GM18858 (cell line): ENCODE measurements around the gene KCNE3.

Experiments
- ATAC-seq: cut with Tn5 transposase; IDR thresholded peaks from one replicate; pipeline ENCODE4 v1.9.1; 2021; ENCODE audit not compliant: unreplicated experiment

Gene KCNE3

DNA sequence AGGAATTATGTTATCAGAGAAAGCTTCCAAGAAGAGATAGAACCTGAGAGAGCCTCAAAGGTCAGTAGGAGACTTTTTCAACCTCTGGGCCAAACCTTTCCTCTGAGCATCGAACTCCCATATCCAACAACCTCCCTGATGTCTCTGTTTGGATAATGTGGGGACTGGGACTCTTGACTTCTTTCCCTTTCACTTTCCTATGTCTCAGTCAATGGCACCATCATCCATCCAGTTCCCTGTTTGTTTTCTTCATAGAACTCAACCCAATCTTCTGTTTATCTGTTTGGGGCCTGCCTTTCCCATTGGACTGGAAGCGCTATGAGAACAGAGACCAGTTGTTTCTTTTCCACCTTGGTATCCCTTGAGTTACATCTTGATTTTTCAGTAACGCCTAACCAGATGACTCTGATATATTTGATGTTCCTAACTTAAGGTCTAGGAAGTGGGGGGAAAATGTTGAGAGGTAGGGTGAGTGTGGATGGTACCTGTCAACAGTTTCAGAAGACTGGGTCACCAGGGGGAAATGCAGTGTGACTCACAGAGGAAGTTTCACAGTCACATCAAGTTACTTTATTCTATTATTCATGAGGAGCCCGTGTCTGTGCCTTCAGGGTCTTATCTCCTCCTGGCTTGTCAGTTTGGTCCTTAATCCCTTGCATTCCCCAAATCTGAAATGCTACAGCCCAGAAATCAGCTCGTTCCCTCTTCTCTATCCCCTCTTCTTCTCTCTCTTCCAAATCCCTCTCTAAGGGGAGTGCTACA lies 4.5 kb upstream of the KCNE3 start:
- ATAC-seq = no peak

DNA sequence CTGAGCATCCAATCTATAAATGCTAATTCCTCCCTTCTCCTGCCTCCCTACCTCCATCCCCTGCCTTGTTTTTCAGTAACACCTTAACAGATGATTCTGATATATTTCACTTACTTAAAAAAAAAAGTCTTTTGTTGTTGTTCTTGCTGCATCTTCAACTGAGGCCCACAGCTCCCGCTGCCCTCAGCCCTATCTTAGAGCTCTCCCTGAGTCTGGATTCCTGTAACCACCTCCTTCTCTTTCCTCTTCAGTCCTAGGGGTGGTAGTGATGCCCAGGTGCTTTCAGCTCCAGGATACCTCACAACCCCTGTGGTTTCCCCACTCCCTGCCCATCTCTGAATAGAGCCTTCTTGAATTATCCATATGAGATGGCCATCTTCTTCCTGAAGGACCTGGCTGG lies 3.7 kb upstream of the KCNE3 start:
- no peak for ATAC-seq

DNA sequence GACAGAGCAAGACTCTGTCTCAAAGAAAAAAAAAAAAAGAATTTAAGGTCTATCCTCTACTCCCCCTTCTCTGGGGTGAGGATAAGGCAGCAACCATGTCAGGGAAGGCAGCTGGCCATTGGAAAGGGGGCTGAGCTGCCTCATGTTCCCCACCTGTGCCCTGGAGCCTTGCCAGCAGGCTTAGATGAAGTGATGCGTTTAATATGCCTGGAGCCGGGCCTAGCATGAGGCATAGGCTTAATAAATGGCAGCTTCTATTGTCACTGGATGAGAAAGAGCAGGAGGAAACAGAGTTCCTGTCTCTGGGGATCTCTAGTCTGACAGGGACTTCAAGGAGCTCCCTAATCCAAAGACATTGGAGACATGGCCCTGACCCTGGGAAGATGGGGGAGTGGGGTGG lies 3.2 kb upstream of the KCNE3 start:
- ATAC-seq = no peak

DNA sequence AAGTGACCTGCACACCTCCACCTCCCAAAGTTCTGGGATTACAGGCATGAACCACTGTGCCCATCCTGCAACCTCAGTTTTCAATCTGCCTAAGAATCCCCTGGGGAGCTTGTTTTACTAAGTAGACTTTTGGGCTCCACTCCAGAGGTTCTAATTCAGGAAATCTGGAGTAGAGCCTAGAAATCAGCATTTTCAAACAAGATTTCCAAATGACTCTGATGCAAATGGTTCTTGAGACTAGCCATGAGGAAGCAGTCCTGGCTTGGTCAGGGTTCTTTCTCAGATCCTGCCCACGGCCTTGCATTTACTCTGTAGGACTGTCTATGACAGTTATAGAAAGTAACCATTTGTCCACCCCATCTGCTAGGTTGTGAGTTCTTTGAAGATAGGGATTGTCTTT lies 1.6 kb upstream of the KCNE3 start:
- ATAC-seq = no peak

DNA sequence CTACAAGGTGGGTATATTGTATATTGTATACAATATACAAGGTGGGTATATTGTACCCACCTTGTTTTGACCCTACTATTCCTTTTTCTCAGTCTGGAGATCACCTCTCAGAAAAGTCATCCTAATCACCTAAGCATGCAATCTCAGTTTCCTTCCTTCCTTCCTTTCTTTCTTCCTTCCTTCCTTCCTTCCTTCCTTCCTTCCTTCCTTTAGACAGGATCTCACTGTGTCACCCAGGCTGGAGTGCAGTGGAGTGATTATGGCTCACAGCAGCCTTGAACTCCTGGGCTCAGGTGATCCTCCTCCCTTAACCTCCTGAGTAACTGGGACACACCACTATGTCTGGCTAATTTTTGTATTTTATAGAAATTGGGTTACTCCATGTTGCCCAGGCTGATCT lies 1.2 kb upstream of the KCNE3 start:
- ATAC-seq = no peak

DNA sequence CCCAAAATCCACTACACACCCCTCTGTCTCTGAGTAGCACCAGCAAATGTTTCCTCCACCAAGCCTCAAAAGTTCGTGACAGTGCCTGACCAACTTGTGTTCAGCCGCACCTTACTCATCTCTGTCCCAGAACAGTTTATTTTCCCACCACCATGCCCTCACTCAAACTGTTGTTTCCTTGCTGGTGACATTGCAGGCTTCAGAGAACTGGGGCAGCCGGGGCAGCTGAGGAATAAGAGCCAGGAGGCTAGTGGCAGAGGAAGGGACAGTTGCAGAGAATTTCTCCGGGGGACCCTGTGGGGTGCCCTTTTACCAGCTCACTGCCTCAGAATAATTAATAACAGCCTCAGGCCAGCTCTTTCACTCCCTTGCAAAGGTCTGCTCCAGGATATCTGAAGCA lies 709 bp upstream of the KCNE3 start:
- ATAC-seq = no peak

DNA sequence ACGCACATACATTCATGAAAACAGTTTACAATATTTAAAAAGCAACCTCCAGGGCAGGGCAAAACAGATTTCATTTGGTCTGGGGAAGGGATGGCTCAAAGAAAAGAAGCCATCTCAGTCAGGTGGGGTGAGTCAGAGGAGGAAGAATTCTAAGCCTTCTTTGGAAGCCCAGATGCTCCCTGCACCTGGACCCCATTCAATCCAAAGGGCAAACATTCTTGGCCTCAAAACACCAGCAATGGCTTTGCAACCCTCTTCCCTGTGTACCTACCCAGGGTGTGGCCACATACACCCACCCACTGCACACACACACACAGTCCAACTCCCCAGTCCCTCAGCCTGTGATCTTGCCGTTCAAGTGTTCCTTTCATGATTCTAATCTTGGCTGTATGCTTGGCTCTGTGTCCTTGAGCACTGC lies 2.0 kb downstream of the KCNE3 start:
- ATAC-seq = no peak

DNA sequence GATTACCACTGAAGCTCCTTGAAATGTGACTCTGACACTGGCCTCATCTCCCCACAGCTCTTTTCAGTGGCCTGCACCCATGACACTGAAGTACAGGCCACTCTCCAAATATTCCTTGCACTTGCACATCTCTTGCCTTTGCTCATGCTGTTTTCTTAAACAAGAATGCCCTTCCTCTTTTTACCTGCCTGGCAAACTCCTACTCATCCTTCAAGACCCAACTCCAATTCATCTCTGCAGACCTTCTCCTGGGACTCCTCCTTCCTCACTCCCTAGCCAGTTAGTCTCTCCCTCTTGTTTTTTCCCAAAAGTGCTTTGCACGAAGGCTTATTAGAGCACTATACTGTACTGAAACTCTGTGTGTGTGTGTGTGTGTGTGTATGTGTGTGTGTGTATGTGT lies 2.6 kb downstream of the KCNE3 start:
- no peak for ATAC-seq

DNA sequence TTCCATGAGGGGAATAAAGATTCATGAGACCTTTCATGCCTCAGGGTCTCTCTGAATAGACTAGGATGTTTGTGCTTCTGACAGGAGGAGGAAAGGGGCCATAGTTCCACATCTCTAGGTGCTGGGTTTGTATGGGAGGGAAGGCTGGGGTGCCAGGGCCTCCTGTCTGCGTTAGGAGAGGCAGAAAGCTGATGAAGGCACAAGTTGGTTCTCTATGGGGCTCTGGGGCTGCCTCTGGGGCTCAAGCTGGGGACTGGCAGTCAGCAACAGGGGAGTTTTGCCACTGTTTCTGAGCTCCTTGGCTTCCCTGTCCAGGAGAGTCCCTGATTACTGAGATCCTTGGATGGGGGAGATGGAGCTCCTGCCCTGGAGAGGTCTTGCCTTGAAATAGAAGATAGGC lies 4.1 kb downstream of the KCNE3 start:
- no peak for ATAC-seq

DNA sequence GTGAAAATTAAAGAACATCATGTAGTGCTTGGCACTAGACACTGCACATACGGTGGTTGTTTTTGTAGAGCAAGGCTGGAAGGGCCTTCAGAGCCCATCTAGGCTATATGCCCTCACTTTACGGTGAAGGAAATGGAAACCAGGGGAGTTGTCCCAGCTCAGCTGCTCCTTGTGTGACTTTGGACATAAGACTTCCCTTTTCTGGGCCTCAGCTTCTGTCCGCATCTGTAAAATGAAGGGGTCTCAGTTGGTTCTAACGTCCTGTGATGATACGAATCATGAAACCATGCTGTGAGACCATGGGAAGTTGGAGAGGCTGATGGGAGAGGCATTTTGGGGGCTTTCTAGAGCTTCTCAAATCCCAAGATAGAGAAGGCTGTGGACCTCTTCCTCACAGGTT lies 4.7 kb downstream of the KCNE3 start:
- no peak for ATAC-seq

DNA sequence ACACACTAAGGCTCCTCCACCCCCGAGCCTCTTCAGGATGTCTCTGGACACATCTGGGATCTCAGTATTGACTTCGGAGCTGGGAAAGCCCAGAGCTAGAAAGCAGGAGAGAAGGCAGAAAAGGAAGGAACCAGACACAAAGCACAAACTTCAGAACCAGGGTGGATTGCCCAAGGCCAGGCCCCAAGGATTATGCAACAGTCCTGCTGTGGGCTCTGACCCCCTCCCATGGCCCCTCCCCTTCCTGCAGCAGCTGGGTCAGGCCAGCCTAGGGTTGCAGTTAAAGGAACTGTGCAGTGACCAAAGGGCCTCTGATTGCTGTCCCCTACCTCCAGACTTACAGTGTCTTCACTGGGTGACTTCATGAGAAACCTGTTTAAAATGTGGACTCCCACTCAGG lies 5.3 kb downstream of the KCNE3 start:
- no peak for ATAC-seq

DNA sequence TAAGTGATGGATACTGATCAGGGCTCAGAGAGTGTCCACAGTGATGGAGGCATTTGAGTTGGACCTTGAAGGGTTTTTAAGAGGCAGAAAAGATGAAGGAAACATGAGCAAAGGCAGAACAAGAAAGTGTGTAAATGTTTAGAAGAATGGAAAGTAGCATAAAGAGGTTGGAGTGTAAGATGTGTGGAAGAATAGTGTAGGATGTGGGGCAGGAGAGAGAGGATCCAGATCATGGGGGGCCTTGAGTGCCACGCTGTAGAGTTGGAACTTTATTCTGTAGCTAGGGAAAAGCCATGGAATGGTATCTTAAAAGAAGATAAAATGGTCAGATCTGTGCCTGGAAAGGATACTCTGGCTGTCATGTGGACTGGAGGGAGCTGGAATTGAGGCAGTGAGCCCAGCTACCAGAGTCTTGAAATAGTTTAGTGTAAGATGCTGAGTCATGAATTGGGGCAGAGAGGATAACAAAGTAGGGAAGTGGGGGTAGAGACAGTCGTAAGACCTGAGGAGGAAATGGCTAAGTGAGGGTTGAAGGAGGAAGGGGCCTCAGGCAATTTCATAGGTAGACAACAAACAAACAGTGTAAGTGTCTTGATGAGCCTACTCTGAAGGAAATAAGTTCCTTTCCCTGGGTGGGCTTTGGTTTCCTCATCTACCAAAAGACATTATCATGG lies 6.7 kb downstream of the KCNE3 start:
- no peak for ATAC-seq

DNA sequence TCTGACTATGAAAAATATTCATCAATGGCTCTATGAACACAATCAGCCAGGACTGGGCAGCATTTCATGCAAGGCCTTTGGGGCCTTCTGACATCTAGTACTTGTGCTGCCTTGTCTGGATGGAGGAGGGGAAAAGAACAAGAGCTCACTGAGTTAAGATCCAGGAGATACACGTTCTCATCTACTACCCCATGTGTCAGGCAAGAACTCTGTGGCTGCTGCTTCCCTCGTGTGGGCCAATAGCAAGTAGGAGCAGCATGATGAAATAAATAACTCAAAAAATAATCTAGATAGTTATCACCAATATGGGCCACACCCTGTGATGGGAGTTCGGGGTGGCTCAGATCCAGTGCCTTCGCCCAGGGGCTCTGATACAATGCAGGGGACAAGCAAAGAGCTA lies 7.3 kb downstream of the KCNE3 start:
- no peak for ATAC-seq

DNA sequence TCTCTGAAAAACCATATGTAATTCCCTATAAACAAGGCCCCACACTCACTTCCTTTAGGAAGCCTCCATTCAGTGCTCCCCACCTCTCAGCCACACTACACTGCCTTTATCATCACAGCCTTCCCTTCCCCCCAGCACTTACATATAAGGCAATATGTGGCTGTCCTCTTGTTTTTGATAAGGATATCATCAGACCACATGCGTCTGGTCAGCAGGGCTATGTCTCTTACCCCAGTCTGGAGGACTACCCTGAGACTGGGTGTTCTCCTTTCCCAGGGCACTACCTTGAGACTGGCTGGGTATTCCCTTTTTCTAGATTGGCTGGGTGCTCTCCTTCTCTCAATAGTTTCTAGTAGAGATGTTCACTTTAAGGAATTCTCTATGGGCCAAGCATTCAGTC lies 7.8 kb downstream of the KCNE3 start:
- ATAC-seq = no peak

DNA sequence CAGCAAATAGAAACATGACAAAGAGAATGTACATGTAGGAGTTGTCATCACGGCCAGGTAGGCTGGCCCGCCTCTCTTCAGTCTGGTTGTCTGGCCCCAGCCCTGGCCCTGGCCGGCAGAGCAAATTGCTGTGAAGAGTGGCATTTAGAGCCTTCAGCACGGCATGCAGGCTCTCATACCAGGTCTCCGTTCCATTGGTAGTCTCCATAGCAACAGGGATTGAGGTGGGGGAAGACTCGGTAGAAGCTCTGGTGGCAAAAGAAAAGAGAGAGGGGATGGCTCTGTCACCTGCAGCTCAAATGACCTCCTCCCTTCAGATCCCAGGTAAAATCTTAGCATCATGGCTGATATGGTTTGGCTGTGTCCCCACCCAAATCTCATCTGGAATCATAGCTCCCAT lies 10.0 kb downstream of the KCNE3 start:
- no peak for ATAC-seq

DNA sequence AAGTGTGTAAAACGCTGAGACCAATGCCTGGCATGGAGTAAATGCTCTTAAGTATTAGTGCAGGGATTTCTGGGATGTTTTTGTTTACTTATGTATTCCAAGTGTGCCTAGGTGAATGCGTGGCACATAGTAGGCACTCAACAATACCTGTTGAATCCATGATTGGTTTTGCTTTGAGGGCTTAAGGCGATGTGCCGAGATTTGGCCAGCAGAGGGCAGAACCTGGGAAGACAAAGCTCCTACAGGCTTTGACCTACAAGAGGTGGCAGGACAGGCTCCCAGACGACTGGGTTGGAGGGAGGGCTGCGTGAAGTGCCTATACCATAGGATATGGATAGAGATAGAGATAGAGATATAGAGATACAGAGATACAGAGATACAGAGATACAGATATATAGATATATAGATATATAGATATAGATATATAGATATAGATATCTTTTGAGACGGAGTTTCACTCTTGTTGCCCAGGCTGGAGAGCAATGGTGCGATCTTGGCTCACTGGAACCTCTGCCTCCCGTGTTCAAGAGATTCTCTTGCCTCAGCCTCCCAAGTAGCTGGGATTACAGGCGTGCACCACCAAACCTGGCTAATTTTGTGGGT lies 13.9 kb downstream of the KCNE3 start:
- ATAC-seq = no peak

DNA sequence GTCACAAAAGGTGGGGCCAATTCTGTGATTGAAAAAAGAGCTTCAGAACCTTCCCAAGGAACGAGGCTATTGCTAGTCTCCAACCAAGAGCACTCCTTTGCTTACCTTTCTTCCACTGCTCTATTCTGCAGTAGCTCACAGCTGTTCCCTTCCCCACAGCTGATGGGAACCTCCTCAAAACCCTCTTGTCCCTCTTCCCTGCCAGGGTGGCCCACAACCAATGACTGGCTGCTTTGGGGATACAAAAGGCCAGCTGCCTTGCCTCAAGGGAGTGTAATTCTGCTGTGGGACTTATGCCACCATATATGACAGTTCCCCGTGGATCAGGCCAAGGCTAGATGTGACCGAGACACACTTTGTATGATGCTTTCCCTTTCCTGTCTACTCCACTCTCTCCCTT lies 15.0 kb downstream of the KCNE3 start:
- ATAC-seq = no peak

DNA sequence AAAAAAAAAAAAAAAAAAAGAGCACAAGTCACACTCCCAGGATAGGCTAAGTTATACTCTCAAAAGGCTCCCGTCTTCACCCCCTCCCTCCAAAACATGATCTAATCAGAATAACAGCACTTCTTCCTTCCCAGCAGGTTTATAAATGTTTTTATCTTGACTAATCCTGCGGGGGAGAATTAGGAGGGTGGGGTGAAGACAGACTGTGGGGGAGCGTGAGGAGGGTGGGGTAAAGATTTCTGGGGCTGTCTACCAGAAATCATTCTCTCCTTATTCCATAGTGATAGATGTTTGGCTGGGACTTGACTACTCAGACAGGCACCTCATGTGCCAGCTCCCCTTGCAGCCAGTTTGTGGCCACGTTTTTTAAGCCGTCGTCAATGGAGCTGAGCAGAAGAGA lies 17.0 kb downstream of the KCNE3 start:
- no peak for ATAC-seq

DNA sequence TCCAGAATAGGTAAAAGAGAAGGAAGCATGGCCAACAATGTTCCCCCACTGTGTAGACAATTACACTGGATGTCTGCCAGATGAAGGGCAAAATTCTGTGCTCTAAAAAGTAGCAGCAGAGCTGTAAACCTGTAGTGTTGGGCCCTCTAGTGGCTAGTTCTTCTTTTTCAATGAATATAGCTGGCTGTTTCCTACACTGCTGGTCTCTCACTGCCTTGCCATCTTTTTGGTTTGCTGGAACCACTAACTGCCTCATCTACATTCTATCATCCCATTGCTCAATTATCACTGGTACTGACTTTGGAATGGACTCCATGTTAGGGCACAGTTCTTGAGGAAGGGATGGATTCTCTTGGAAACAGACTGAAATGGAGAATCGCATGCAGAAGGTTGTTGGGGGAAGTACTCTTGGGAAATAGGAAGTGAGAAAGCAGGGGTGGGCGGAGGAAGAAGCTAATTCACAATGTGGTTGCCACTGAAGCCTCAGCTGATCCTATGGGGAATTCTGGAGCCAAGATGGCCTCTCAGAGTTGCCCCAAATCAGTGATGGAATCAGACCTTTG lies 17.9 kb downstream of the KCNE3 start:
- ATAC-seq = peak; percentile 72

DNA sequence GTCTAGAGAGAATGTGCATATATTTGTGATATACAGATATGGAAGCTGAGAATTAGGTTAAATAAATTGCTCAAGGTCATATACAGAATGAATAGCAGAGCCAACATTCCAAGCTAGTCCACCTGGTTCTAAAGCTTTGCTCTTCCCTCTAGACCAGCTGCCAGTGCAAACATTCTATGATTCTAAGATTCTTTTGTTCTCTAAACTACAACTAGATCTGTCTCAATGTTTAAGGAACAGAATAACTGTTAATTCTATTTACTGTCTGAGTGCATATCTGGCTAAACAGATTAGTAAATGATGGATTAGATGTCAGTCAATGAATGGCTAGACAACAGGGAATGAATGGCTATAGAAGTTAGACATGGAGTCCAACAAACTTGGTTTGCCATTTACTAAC lies 19.6 kb downstream of the KCNE3 start:
- no peak for ATAC-seq

DNA sequence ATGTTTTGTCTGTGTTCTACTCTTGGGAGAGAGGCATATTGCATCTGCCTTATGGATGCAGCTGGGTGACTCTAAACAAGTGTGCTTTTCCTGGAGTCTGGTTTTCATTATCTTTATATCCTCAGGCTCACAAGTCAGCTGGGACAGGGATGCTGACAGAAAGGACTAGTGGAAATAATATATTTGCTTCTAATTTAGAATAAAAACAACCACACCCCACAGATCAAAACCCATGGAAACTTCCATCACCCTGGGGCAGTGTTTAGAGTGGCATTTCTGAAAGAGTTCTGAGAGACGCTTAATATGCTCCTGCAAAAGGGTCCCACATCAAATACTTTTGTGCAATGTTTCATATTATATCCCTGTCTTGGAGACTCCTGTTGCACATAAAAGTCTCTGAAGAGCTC lies 20.8 kb downstream of the KCNE3 start:
- no peak for ATAC-seq

DNA sequence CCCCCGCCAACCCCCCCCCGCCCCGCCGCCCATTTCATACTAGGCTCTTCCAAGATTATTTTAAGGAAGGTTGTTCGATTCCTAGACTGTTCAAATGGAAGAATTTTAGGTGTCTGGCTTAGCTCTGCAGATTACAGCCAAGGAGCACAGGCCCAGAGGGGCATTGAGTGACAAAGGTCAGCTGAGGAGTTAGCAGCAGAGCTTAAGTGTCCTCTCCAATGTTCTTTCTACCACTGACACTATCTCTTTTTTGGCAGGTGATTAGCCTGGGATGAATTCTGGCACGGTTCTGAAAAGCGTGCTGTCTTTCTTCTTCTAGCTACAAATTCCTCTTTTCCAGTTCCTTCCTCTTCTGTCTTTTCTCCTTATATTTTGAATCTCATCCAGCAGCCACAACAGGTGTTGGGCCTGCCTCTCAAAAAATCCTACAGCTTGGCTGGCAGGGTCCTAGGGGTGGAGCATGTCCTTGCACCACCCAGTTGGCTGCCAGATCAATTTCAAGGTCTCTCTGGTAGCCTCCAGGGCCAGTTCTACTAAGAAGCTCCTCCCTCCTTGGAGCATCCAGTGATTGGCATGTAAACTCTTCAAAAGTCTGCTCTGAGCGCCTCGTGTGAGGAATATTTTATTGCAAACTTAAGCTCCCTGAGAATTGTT lies 23.0 kb downstream of the KCNE3 start:
- ATAC-seq = no peak
